Ramos (cell line): ENCODE results near the gene ZNF584.

ENCODE experiments used
- in situ Hi-C: fragments of 300-500 bp; cut with MboI; formaldehyde crosslinking; loops from one replicate; pipeline ENCODE4 v1.14.3; 2022; ENCODE audit warnings: low sequenced_read_pairs; ENCODE audit not compliant: unreplicated experiment

Gene ZNF584

GRCh38 chr19:58385313-58385890, 23.0 kb upstream of the ZNF584 start:
- in situ Hi-C loops: no loop called here

GRCh38 chr19:58385891-58386575, 22.4 kb upstream of the ZNF584 start:
- in situ Hi-C loops: no loop called here

- in situ Hi-C loops: no loop called here
These were observed 21.7 kb upstream of the ZNF584 start, which contains the start of gene RPS5 for GRCh38 chr19:58386576-58387337. Gene RPS5, plus strand, starts transcription at chr19:58387269. Its CDS starts 869 bp downstream, at chr19:58388138.

- in situ Hi-C loops: no loop called here
These were observed 20.9 kb upstream of the ZNF584 start for GRCh38 chr19:58387338-58388174.

- in situ Hi-C loops: no loop called here
These were observed 20.3 kb upstream of the ZNF584 start for GRCh38 chr19:58388175-58388526.

GRCh38 chr19:58392945-58393724, 15.3 kb upstream of the ZNF584 start:
- in situ Hi-C loops: no loop called here

GRCh38 chr19:58393725-58394033, 14.8 kb upstream of the ZNF584 start:
- in situ Hi-C loops: no loop called here

- in situ Hi-C loops: no loop called here
These were observed 13.6 kb upstream of the ZNF584 start for GRCh38 chr19:58394821-58395219.

GRCh38 chr19:58395220-58395978, 13.1 kb upstream of the ZNF584 start, which contains the start of gene RNF225:
Gene RNF225, plus strand, starts transcription at chr19:58395656. Its CDS starts 434 bp downstream, at chr19:58396090.
- in situ Hi-C loops: no loop called here

GRCh38 chr19:58395979-58396627, 12.3 kb upstream of the ZNF584 start:
- in situ Hi-C loops: no loop called here

- in situ Hi-C loops: no loop called here
These were observed 11.5 kb upstream of the ZNF584 start for GRCh38 chr19:58396691-58397532.

GRCh38 chr19:58397533-58398037, 10.9 kb upstream of the ZNF584 start:
- in situ Hi-C loops: no loop called here

GRCh38 chr19:58398087-58398486, 10.4 kb upstream of the ZNF584 start:
- in situ Hi-C loops: no loop called here

- in situ Hi-C loops: no loop called here
These were observed 9.9 kb upstream of the ZNF584 start for GRCh38 chr19:58398545-58398944.

GRCh38 chr19:58399903-58400302, 8.5 kb upstream of the ZNF584 start:
- in situ Hi-C loops: no loop called here

GRCh38 chr19:58400316-58400915, 8.0 kb upstream of the ZNF584 start:
- in situ Hi-C loops: no loop called here
